ENCODE results near the gene ZNF618. TPM values are rescaled to one million over a fixed set of nuclear protein-coding genes. Genes with fewer than 3 reads are reported as not detected.

ZNF618 gene
- total RNA-seq, 4 donors from 2014 or later: 0.68 to 2.1 (median 1.3) TPM

DNA sequence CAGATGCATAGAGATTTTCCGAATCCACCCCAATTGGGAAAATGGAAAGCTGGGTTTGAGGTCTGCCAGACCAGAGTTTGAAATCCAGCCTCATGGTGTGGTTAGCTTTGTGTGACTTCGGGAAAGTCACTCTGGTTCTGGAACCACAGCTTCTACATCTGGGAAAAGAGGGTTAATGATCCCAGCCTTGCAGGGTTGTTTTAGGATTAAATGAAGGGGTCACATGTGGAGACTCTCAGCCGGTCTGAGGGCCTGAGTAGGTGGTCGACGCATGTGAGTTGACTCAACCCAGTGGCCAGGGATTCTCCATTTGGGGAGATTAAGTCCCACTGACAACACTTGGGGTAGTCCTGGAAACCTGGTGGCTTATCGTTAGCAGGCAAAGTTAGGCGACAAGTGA lies 6.1 kb downstream of the ZNF618 start:
- TF ChIP-seq, protein P1, sequence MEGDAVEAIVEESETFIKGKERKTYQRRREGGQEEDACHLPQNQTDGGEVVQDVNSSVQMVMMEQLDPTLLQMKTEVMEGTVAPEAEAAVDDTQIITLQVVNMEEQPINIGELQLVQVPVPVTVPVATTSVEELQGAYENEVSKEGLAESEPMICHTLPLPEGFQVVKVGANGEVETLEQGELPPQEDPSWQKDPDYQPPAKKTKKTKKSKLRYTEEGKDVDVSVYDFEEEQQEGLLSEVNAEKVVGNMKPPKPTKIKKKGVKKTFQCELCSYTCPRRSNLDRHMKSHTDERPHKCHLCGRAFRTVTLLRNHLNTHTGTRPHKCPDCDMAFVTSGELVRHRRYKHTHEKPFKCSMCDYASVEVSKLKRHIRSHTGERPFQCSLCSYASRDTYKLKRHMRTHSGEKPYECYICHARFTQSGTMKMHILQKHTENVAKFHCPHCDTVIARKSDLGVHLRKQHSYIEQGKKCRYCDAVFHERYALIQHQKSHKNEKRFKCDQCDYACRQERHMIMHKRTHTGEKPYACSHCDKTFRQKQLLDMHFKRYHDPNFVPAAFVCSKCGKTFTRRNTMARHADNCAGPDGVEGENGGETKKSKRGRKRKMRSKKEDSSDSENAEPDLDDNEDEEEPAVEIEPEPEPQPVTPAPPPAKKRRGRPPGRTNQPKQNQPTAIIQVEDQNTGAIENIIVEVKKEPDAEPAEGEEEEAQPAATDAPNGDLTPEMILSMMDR (IDR thresholded peaks at IDR 0.05): no peak
- TF ChIP-seq POLR2A (IDR thresholded peaks at IDR 0.05): no peak
- Histone ChIP-seq H3K27ac (no peak overlapping the region), H3K4me1 (peaks cover 0 to 68% (median 16%) of the 10 kb centered on the region in 3 donors), H3K4me3 (no peak overlapping the region), H3K27me3 (peaks cover 0 to under 1% (median 0%) of the 10 kb centered on the region in 4 donors), H3K9me3 (no peaks in the 10 kb centered on the region), H3K36me3 (no peaks in the 10 kb centered on the region)
- DNase-seq: no peak
- 79 to 89% methylated on average over 7 of the region's 7 CpGs for WGBS, 2 donors
- intact Hi-C loops (cut with DNase I): no loop called here

- no peak for DNase-seq
- no peak for TF ChIP-seq POLR2A (IDR thresholded peaks at IDR 0.05)
- TF ChIP-seq, protein P1 (IDR thresholded peaks at IDR 0.05): no peak
- Histone ChIP-seq H3K27me3 (no peaks in the 10 kb centered on the region), H3K36me3 (no peaks in the 10 kb centered on the region), H3K9me3 (no peaks in the 10 kb centered on the region), H3K4me3 (no peak overlapping the region), H3K27ac (no peak overlapping the region), H3K4me1 (peaks cover 0 to 68% (median 20%) of the 10 kb centered on the region in 3 donors)
- WGBS, 2 donors: 82% methylated on average over 6 to 7 of the region's 7 CpGs
- intact Hi-C loops (cut with DNase I): no loop called here
These were observed 6.6 kb downstream of the ZNF618 start for GRCh38 chr9:113882636-113883164.

DNA sequence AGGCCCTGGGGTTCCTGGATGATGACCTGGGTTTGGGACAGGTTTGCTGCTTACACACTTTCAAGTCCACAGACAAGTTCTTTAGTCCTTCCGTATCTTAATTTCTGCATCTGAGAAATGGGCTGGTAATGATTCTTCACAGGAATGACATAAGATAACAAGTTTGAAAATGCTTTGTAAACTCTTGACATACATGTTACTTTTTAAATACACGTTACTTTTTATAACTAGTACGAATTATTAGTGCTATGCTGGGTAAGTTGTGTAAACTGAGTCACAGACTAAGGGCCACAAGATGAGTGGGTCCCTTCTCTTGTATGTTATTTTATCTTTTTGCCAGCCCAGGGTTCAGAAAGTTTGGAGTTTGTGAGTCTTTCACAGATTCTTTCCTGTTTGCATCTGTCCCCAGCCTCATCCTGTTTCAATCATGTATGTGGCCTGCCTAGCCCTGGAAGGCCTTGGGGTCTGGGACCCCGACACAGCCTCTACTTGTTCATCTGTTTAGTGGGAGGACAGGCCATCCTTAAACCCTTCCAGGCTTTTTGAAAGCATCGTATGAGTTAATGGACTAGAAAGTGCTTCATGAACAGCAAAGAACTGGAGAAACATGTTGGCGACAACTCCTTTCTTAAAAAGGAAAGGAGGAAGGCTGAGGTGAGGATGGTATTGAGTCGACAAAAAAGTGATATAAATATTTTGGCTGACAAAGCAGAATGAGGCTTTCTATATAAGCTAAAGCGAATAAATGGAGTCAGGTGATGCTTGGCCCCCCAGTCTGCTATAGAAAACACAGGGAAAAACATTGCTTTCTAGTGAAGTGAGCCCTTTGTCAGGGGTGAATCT lies 9.3 kb downstream of the ZNF618 start:
- peaks cover 0 to under 1% (median 0%) of the 10 kb centered on the region in 3 donors for H3K36me3 ChIP-seq
- 64 to 77% methylated on average over 7 to 8 of the region's 8 CpGs for WGBS, 2 donors
- intact Hi-C loops (cut with DNase I): no loop called here
- H3K27me3 ChIP-seq: no peaks in the 10 kb centered on the region
- peaks cover 0 to 59% (median 28%) of the 10 kb centered on the region in 3 donors for H3K4me1 ChIP-seq
- H3K9me3 ChIP-seq: no peaks in the 10 kb centered on the region
- no peak for TF ChIP-seq POLR2A (IDR thresholded peaks at IDR 0.05)
- TF ChIP-seq, protein P1 (IDR thresholded peaks at IDR 0.05): no peak
- DNase-seq: no peak
- H3K4me3 ChIP-seq: peak overlapping the region in 1 of 4 donors; percentile 55
- peak overlapping the region in 3 of 4 donors; percentile 40 to 71 (median 69) for H3K27ac ChIP-seq

DNA sequence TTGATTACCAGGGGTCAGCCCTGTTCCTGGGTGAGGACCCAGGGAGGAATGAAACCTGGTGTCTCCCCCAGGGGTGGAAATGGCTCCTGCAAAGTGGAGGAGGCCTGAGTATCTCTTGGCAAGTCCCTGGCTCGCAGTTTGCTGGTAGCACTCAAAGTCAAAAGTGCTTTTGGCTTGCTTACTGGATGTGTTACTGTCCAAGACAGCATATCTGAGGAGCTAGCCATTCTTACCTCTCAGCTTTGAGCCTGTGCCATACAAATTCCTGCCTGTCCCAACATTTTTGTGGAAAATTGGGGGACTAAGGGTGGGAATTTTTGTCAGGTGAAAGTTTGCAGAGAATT lies 9.9 kb downstream of the ZNF618 start:
- Histone ChIP-seq H3K27ac (peak overlapping the region in 3 of 4 donors; percentile 40 to 71 (median 69)), H3K9me3 (no peaks in the 10 kb centered on the region), H3K27me3 (no peaks in the 10 kb centered on the region), H3K4me1 (peaks cover 0 to 59% (median 28%) of the 10 kb centered on the region in 3 donors), H3K4me3 (peak overlapping the region in 3 of 4 donors; percentile 19 to 55 (median 25)), H3K36me3 (peaks cover 0 to 4% (median 0%) of the 10 kb centered on the region in 3 donors)
- DNase-seq: no peak
- intact Hi-C loops (cut with DNase I): no loop called here
- TF ChIP-seq, protein P1 (IDR thresholded peaks at IDR 0.05): no peak
- no peak for TF ChIP-seq POLR2A (IDR thresholded peaks at IDR 0.05)
- 29 to 40% methylated on average over 1 of the region's 1 CpG for WGBS, 2 donors

- peaks cover 0 to 4% (median 0%) of the 10 kb centered on the region in 3 donors for H3K36me3 ChIP-seq
- intact Hi-C loops (cut with DNase I): no loop called here
- peak overlapping the region in 3 of 4 donors; percentile 19 to 55 (median 25) for H3K4me3 ChIP-seq
- no peaks in the 10 kb centered on the region for H3K27me3 ChIP-seq
- DNase-seq: no peak
- no peaks in the 10 kb centered on the region for H3K9me3 ChIP-seq
- whole genome bisulfite sequencing, 2 donors: 0% methylated on average over 1 of the region's 1 CpG
- peaks cover 0 to 59% (median 28%) of the 10 kb centered on the region in 3 donors for H3K4me1 ChIP-seq
- no peak for TF ChIP-seq POLR2A (IDR thresholded peaks at IDR 0.05)
- TF ChIP-seq, protein P1 (IDR thresholded peaks at IDR 0.05): no peak
- peak overlapping the region in 3 of 4 donors; percentile 38 to 69 (median 40) for H3K27ac ChIP-seq
These were observed 10.4 kb downstream of the ZNF618 start for GRCh38 chr9:113886466-113886865.

Measured in esophagus squamous epithelium (tissue), 5 donors.